ENCODE results near the gene DLGAP1. TPM values are rescaled to one million over a fixed set of nuclear protein-coding genes. Genes with fewer than 3 reads are reported as not detected.

The DLGAP1 gene
- total and polyA plus RNA-seq, 2 of the 4 experiments (the other 2 are of a cell fraction) = under 0.01 to 0.09 TPM

GRCh38 chr18:4353853-4354418, 101.2 kb downstream of the DLGAP1 start:
- Histone ChIP-seq H3K4me2 (ENCODE audit: low read depth, low read length) (no peak overlapping the region), H3K79me1 (ENCODE audit: low read depth in 1 of 2, low read length in 2 of 2) (no peaks in the 10 kb centered on the region), H2BK120ac (ENCODE audit: low read depth, low read length) (no peak overlapping the region), H2BK5ac (ENCODE audit: low read depth, low read length, poor library complexity, severe bottlenecking) (no peak overlapping the region), H3K4me1 (ENCODE audit: control insufficient read depth, insufficient read depth, low read length) (no peaks in the 10 kb centered on the region), H3K9ac (ENCODE audit: low read depth, low read length) (no peak overlapping the region), H2BK20ac (ENCODE audit: low read depth, low read length) (no peak overlapping the region), H3K4ac (ENCODE audit: low read depth, low read length) (no peak overlapping the region), H3K23ac (ENCODE audit: low read depth, low read length) (no peak overlapping the region), H4K8ac (ENCODE audit: low read depth in 2 of 2, low read length in 2 of 2) (no peak overlapping the region), H3K4me3 (ENCODE audit: insufficient read depth, low read depth, low read length) (no peak overlapping the region), H2BK15ac (ENCODE audit: low read depth, low read length) (no peak overlapping the region), H3K56ac (ENCODE audit: extremely low read depth, insufficient read depth, low read length) (no peak overlapping the region), H3K9me1 (ENCODE audit: insufficient read depth, low read length) (no peaks in the 10 kb centered on the region), H3K27ac (ENCODE audit: insufficient read depth, low read length) (no peak overlapping the region), H3K36me3 (ENCODE audit: control insufficient read depth, insufficient read depth, low read length) (no peaks in the 10 kb centered on the region), H2AK5ac (ENCODE audit: low read depth, low read length) (no peak overlapping the region), H2AK9ac (replicated peaks; ENCODE audit: low read depth, low read length, poor library complexity) (no peak overlapping the region), H3K14ac (replicated peaks; ENCODE audit: low read depth, low read length) (no peak overlapping the region), H3K9me3 (ENCODE audit: control insufficient read depth, insufficient read depth, low read length) (peaks cover 14% of the 10 kb centered on the region; the same call in 1 of the 2 replicates), H2AFZ (replicated peaks; ENCODE audit: low read length, poor library complexity) (no peak overlapping the region), H4K20me1 (ENCODE audit: insufficient read depth, low read length) (no peaks in the 10 kb centered on the region), H3K27me3 (ENCODE audit: control insufficient read depth, insufficient read depth, low read length) (no peaks in the 10 kb centered on the region), H4K91ac (ENCODE audit: insufficient read depth, low read depth, low read length) (no peak overlapping the region), H4K5ac (ENCODE audit: low read depth, low read length) (no peak overlapping the region), H3K18ac (ENCODE audit: low read depth, low read length) (no peak overlapping the region)
- TF ChIP-seq CHD1 (IDR thresholded peaks at IDR 0.05; ENCODE audit: low read depth, low read length) = no peak
- TF ChIP-seq, protein P1, sequence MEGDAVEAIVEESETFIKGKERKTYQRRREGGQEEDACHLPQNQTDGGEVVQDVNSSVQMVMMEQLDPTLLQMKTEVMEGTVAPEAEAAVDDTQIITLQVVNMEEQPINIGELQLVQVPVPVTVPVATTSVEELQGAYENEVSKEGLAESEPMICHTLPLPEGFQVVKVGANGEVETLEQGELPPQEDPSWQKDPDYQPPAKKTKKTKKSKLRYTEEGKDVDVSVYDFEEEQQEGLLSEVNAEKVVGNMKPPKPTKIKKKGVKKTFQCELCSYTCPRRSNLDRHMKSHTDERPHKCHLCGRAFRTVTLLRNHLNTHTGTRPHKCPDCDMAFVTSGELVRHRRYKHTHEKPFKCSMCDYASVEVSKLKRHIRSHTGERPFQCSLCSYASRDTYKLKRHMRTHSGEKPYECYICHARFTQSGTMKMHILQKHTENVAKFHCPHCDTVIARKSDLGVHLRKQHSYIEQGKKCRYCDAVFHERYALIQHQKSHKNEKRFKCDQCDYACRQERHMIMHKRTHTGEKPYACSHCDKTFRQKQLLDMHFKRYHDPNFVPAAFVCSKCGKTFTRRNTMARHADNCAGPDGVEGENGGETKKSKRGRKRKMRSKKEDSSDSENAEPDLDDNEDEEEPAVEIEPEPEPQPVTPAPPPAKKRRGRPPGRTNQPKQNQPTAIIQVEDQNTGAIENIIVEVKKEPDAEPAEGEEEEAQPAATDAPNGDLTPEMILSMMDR (conservative IDR thresholded peaks at IDR 0.05; ENCODE audit: low read depth, low read length) = no peak
- TF ChIP-seq MAFK (IDR thresholded peaks at IDR 0.05; ENCODE audit: low read depth, low read length) = no peak
- TF ChIP-seq, protein P2, sequence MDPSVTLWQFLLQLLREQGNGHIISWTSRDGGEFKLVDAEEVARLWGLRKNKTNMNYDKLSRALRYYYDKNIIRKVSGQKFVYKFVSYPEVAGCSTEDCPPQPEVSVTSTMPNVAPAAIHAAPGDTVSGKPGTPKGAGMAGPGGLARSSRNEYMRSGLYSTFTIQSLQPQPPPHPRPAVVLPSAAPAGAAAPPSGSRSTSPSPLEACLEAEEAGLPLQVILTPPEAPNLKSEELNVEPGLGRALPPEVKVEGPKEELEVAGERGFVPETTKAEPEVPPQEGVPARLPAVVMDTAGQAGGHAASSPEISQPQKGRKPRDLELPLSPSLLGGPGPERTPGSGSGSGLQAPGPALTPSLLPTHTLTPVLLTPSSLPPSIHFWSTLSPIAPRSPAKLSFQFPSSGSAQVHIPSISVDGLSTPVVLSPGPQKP (IDR thresholded peaks at IDR 0.05; ENCODE audit: borderline replicate concordance, low read depth, low read length) = no peak
- no peak for TF ChIP-seq RCOR1 (IDR thresholded peaks at IDR 0.05; ENCODE audit: insufficient replicate concordance, low read length)
- no peak for TF ChIP-seq RFX5 (IDR thresholded peaks at IDR 0.05; ENCODE audit: low read depth, low read length)
- TF ChIP-seq CEBPB (IDR thresholded peaks at IDR 0.05; ENCODE audit: low read depth, low read length) = no peak
- TF ChIP-seq POLR2A (IDR thresholded peaks at IDR 0.05; ENCODE audit: low read depth, low read length) = no peak
- BruUV-seq (replicated peaks) = no TSS peak
- in situ Hi-C loops (cut with MboI; ENCODE audit: low sequenced_read_pairs) = no loop called here
- ATAC-seq (ENCODE audit: low read depth) (no peak), DNase-seq (no peak)
- WGBS, 2 experiments (ENCODE audit: extremely low coverage in 2 of 2, insufficient read length in 1 of 2) = 63% methylated on average over 1 of the region's 9 CpGs; no CpG with 5 or more reads in 1 of the 2 experiments
- ChIA-PET CTCF (no interaction called here), POLR2A (ENCODE audit: unreplicated experiment) (no interaction called here)
- intact Hi-C loops (cut with micrococcal nuclease) = no loop called here
- dilution Hi-C loops (cut with HindIII; ENCODE audit: low sequenced_read_pairs, unreplicated experiment) = no loop called here
